ENCODE data around the gene PFKP.

DNA sequence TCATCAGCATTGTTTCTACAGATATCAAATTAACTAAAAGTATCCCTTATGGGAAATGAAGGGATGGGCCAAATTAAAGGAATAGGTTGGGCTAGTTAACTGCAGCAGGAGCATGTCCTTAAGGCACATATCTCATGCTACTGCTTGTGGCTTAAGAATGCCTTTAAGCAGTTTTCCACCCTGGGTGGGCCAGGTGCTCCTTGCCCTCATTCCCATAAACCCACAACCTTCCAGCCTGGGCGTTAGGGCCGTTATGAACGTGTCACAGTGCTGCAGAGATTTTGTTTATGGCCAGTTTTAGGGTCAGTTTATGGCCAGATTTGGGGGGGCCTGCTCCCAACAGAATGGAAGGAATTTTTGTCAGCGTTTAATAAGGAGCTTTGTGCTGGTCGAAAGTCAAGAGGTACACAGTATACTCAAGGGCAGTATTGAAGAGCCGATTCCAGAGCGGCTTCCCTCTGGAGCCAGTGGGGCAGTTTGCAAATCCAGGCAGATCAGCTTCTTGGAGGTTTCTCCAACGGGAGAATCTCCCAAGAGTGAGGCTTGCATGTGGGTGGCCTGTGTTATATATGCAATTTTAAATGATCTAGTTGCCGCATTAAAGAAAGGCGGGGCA is 7.7 kb downstream of the PFKP start:
- TF ChIP-seq, protein P1, sequence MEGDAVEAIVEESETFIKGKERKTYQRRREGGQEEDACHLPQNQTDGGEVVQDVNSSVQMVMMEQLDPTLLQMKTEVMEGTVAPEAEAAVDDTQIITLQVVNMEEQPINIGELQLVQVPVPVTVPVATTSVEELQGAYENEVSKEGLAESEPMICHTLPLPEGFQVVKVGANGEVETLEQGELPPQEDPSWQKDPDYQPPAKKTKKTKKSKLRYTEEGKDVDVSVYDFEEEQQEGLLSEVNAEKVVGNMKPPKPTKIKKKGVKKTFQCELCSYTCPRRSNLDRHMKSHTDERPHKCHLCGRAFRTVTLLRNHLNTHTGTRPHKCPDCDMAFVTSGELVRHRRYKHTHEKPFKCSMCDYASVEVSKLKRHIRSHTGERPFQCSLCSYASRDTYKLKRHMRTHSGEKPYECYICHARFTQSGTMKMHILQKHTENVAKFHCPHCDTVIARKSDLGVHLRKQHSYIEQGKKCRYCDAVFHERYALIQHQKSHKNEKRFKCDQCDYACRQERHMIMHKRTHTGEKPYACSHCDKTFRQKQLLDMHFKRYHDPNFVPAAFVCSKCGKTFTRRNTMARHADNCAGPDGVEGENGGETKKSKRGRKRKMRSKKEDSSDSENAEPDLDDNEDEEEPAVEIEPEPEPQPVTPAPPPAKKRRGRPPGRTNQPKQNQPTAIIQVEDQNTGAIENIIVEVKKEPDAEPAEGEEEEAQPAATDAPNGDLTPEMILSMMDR (IDR thresholded peaks at IDR 0.05; ENCODE audit: borderline replicate concordance, extremely low read depth, low read length, poor library complexity, severe bottlenecking) = no peak
- TF ChIP-seq EZH2 (IDR thresholded peaks at IDR 0.05; ENCODE audit: borderline replicate concordance, low read depth, low read length, severe bottlenecking) = no peak
